ENCODE results near the gene GH1. TPM values are rescaled to one million over a fixed set of nuclear protein-coding genes. Genes with fewer than 3 reads are reported as not detected.

GH1 gene
- total RNA-seq, 1 experiment from 2014 or later = not detected

DNA sequence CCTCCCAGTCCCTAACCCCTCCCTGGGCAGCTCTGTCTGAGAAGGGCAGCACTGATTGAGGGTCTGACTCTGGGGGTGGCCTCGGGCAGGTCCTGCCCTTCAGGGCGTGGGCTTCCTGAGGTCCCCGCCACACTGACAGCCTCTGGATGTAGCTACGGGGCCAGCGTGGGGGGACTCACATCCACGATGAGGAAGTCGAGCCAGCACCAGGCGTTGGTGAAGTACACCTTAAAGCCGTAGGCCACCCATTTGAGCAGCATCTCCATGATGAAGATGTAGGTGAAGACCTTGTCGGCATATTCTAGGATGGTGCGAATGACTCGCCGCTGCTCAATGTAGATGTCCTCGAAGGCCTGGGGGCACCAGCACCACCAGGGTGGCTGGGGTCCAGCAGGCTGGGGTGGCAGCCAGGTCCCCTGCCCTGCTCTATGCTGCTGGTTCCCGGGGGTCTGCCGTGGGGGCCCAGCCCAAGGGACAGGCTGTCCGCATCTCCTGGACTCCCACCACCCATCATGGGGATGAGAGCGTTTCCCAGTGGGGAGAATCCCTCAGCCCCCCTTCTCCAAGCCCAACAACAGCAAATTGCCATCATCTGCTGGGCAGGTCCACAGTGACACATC, 29.2 kb upstream of the GH1 start:
- no peaks in the 10 kb centered on the region for H3K9me3 ChIP-seq

DNA sequence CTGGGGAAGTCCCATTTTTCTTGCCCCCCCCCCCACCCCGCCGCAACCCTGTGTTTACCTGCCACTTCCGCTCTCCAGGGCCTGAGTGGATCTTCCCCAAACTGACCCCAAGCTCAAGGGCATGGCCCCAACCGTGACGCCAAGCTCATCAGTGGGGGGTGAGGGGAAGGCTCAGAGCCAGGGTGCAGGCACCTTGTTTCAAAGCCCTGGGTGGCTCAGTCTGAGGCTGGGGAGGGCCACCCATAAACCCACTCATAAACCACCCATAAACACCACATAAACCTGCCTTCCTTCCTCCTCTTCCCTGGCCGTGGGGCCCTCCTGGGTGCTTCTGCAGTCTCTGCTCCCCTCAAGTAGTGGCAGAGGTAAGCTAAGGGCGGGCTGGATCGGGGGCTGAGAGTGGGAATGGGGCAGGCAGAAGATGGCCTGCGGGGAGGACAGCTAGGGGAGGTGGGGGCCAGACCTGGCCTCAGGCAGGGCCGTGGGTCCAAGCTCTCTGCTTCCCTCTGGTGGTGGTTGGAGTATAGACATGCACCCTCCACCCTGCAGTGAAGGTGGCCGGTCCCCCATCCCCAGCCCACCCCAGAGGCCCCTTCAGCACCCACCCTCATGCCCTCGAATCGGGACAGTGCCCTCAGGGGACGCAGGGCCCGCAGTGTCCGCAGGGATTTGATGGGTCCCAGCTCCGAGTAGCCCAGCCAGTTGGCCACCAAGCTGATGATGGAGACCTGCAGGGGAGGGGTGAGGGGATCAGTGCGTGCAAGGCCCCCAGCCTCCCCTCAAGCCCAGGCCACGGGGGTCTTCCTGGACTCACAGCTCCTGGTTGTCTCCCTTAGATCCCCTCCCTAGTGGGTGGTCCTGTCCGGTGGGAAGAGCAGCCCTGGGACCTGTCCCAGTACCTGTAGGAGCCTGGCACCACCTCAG, 28.1 kb upstream of the GH1 start:
- Histone ChIP-seq H3K9me3 (no peaks in the 10 kb centered on the region), H3K36me3 (no peaks in the 10 kb centered on the region), H3K4me3 (no peak overlapping the region), H3K27me3 (no peaks in the 10 kb centered on the region)
- peak; percentile 44 for DNase-seq

More for the DNA sequence above, 29.2 kb upstream of the GH1 start:
- no peak for DNase-seq
- H3K27me3 ChIP-seq = no peaks in the 10 kb centered on the region
- no peaks in the 10 kb centered on the region for H3K36me3 ChIP-seq
- no peak overlapping the region for H3K4me3 ChIP-seq

DNA sequence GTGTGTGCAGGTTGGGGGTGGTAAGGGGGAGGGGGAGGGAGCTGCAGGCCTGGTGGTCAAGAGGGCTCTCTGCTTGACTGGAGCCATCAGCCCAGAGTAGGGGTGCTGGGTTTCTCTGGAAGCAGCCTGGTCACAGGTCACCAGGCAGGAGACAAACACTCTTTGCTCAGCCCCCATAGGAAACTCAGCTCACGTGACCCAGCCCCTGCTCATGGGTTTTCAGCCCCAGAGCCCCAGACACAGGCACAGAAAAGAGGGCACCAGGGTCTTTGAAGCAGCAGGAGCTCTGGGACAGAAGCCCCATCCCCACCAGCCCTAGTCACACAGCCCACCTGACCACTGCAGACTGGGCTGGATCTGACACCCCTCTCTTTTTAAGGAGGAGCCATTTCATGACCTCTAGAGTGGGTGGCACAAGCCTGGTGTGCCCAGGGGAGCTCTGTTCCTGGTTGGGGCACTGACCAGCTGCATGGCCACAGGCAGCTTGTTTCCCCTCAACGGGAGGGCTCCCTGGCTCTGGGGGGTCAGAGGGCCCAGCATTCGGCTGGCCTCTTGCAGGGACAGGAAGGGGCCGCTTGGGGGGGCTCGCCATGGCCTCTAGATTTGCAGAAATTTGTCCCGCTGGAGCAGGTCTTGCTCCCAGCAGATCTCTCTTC, 27.3 kb upstream of the GH1 start:
- no peaks in the 10 kb centered on the region for H3K36me3 ChIP-seq
- no peaks in the 10 kb centered on the region for H3K27me3 ChIP-seq
- no peak for DNase-seq
- no peak overlapping the region for H3K4me3 ChIP-seq
- H3K9me3 ChIP-seq = no peaks in the 10 kb centered on the region

DNA sequence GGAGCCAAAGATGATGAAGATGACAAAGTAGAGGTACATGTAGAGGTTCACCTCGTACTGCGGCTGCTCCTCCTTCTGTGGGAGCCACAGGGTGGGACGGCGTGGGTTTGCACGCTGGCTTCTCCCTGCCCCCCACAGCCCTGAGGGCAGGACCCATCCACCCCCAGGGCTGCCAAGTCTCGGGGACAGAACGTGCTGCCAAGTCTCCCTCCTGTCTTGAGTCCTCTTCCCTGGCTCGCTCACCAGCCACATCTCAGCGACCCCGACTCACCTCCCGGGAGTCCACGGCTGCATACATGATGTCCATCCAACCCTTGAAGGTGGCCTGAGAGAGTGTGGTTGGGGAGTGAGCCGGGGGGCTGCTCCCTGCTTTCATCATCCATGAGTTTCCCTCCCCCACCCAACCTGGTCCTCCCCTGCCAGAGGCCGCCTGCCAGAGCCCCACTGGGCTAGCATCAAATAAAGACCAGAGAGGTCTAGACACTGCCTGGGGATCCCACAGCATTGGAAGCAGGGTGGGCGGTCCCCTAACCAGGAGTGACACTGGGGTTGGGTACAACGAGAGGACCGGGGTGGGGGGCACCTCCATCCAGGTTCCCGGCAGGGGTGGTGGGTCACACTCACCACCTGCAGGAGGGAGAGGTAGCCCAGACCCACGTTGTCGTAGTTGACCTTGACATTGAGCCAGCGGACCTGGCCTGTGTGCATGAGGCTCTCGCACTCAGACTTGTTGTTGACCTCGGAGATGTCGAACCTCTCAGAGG, 26.3 kb upstream of the GH1 start:
- H3K27me3 ChIP-seq = no peaks in the 10 kb centered on the region
- H3K4me3 ChIP-seq = no peak overlapping the region
- H3K36me3 ChIP-seq = no peaks in the 10 kb centered on the region
- DNase-seq = no peak
- H3K9me3 ChIP-seq = no peaks in the 10 kb centered on the region

DNA sequence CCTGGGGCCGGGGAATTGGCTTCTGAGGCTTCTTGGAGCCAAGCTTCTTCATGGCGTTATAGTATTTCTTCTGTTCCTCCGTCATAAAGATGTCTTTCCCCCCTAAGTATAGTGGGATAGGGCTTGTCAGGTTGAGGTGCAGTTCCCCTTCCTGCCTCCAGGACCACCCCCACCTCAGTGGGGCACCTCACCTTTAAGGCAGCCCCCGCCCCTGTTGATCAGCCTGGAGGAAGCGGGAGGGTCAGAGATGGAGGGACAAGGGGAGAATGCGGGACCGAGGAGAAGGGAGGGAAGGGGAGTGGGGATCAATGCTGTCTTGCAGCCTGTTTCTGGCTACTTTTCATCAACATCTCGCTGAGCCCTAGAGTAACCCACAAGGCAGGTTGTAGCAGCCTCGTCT, 25.1 kb upstream of the GH1 start:
- H3K4me3 ChIP-seq = no peak overlapping the region
- no peaks in the 10 kb centered on the region for H3K36me3 ChIP-seq
- no peaks in the 10 kb centered on the region for H3K27me3 ChIP-seq
- H3K9me3 ChIP-seq = no peaks in the 10 kb centered on the region
- no peak for DNase-seq

DNA sequence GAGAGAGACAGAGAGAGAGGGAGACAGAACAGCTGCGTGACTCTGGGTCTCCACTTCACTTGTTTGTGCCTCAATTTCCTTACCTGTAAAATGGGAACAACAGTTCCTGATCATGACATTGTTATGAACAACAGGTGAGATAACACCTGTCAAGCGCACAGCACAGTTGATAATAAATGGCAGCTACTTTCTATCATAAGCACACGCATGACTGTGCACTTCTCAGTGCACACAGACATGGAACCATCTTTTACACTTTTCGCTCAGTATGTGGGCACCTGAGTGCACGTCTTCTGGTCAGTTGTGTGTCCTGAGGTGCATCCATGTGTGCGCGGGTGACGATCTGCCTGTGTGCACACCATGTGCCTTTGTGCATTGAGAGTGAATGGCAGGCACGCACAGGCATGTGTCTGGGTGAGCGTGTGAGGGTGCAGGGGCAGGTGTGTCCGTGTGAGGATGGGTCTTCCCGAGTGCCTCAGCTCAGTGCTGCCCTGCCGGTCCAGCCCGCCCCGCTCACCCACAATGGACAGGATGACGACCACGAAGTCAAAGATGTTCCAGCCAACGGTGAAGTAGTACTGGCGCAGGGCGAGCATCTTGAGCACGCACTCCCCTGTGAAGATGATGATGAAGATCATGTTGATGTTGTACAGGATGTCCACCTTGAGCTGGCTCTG, 23.8 kb upstream of the GH1 start:
- H3K36me3 ChIP-seq = no peaks in the 10 kb centered on the region
- H3K9me3 ChIP-seq = no peaks in the 10 kb centered on the region
- no peaks in the 10 kb centered on the region for H3K27me3 ChIP-seq
- no peak overlapping the region for H3K4me3 ChIP-seq
- no peak for DNase-seq

DNA sequence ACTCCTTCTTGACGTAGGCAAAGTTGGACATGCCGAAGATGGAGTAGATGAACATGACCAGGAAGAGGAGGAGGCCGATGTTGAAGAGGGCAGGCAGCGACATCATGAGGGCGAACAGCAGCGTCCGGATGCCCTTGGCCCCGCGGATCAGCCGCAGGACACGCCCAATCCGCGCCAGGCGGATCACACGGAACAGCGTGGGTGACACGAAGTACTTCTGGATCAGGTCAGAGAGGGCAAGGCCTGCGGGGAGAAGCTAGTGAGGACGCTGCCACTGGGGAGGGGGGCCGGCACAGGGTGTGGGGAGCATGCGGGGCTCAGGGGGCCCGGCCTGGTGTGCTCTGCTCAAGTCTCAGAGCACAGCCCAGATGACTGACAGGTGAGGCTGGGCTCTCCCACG, 23.1 kb upstream of the GH1 start:
- H3K27me3 ChIP-seq = no peaks in the 10 kb centered on the region
- no peak overlapping the region for H3K4me3 ChIP-seq
- no peak for DNase-seq
- no peaks in the 10 kb centered on the region for H3K36me3 ChIP-seq
- H3K9me3 ChIP-seq = no peaks in the 10 kb centered on the region

DNA sequence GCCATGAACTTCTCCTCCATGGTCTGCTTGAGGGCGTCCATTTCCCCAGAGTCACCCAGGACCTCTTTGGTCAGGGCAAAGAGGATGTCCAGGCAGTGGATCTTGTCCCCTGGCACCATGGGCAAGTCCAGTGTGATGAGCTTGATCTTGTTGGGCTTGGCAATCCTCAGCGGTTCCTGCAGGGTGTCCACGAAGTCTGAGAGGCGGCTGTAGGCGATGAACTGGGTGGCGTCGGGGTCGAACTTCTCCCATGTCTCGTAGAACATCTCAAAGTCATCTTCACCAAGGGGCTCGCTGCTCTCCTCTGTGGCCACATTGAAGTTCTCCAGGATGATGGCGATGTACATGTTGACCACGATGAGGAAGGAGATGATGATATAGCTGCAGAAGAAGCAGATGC, 22.5 kb upstream of the GH1 start:
- no peaks in the 10 kb centered on the region for H3K9me3 ChIP-seq
- no peak for DNase-seq
- no peak overlapping the region for H3K4me3 ChIP-seq
- no peaks in the 10 kb centered on the region for H3K36me3 ChIP-seq
- H3K27me3 ChIP-seq = no peaks in the 10 kb centered on the region; the same call in 1 of the 2 replicates

DNA sequence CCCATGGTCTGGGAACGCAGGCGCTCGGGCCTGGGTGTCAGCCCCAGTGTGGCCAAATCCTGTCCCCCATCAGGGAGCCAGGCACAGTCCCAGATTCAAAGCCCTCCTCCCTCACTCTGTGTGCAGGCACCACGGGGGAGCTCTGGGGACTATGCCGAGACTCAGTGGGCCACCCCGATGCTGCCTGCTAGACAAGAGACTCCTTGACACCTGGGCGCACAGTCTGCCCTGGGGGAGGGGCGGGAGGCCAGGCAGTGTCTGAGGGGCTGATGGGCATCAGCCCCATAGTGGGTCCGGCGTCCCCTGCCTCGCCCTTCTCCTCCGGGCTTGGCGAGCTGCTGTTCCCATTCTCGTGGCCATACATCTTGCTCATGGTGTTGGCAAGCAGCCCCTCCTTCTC, 21.9 kb upstream of the GH1 start:
- H3K9me3 ChIP-seq = no peaks in the 10 kb centered on the region
- H3K36me3 ChIP-seq = no peaks in the 10 kb centered on the region
- no peak for DNase-seq
- no peak overlapping the region for H3K4me3 ChIP-seq
- H3K27me3 ChIP-seq = no peaks in the 10 kb centered on the region; the same call in 1 of the 2 replicates

DNA sequence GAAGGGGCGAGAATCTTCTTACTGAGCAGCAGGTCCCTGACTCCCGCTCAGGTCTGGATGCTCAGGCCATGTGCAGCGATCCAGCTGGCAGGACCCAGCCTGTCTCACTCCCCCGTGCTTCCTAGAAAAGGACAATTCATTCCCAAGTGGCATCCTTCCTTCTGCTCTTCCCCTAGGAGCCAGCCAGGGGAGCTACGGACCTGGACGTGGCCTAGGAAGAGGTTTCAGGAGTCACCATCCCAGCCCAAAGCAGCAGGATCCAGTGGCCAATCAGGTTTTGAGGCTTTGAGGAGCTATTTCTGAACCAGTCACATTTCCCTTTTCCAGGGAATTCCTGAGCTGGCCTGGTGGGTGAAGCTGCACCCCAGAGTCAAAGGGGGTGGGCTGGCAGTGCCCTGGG, 21.2 kb upstream of the GH1 start:
- Histone ChIP-seq H3K36me3 (no peaks in the 10 kb centered on the region), H3K9me3 (no peaks in the 10 kb centered on the region), H3K27me3 (no peaks in the 10 kb centered on the region; the same call in 1 of the 2 replicates), H3K4me3 (no peak overlapping the region)
- no peak for DNase-seq

DNA sequence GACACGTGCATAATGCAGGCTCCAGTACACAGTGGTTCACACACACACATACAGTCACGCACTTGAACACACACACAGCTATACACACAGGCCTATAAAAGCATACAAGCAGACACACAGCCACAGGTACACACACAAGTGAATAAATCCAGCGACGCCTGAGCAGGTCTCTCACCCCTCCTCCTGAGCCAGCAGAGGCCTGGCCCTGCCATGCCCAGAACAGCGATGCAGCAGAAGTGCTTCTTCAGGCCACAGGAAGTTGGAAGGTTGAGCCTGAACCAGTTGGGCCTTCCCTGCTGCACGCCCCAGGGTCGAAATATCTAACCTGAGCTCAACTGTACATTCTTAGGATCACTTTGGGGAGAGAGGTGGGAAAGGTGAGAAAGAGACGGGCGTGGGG, 20.8 kb upstream of the GH1 start:
- Histone ChIP-seq H3K36me3 (no peaks in the 10 kb centered on the region), H3K9me3 (no peaks in the 10 kb centered on the region), H3K27me3 (no peaks in the 10 kb centered on the region; the same call in 1 of the 2 replicates), H3K4me3 (no peak overlapping the region)
- DNase-seq = no peak

DNA sequence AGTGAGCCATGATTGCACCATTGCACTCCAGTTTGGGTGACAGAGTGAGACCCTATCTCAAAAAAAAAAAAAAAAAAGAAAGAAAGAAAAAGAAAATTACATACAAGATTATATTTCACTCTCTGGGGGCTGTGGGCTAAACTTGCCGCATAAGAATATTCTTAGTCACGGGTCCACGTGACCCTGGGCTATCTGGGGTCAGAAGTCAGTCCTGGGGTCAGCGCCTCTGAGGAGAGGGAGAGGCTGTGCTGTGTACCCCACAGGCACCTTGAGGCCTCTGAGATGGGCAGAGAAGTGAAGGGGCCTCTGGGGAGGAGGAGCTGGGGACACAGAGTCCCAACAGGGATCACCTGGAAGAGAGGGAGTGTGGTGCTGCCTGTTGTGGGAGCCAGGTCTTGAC, 19.3 kb upstream of the GH1 start:
- H3K9me3 ChIP-seq = no peaks in the 10 kb centered on the region
- no peaks in the 10 kb centered on the region for H3K36me3 ChIP-seq
- H3K27me3 ChIP-seq = no peaks in the 10 kb centered on the region; the same call in 1 of the 2 replicates
- no peak for DNase-seq
- no peak overlapping the region for H3K4me3 ChIP-seq

DNA sequence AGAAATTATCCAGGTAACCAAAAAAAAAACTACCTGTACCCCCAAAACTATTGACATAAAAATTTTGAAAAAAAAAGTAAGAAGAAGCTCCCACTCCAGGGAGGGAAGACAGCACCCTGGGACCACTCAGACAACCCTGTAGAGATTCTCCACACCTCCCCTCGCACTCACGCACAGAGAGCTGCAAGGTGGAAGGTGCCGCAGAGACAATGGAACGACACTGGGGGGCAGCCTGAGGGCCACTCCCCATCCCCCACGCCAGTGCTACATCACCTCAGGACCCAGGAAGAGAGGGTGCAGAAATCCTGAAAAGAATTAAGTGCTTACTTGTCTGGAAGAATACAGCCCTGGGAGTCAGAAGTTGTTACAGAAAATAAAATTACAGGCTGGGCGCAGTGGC, 18.7 kb upstream of the GH1 start:
- H3K4me3 ChIP-seq = no peak overlapping the region
- no peaks in the 10 kb centered on the region; the same call in 1 of the 2 replicates for H3K27me3 ChIP-seq
- no peaks in the 10 kb centered on the region for H3K9me3 ChIP-seq
- H3K36me3 ChIP-seq = no peaks in the 10 kb centered on the region
- no peak for DNase-seq

DNA sequence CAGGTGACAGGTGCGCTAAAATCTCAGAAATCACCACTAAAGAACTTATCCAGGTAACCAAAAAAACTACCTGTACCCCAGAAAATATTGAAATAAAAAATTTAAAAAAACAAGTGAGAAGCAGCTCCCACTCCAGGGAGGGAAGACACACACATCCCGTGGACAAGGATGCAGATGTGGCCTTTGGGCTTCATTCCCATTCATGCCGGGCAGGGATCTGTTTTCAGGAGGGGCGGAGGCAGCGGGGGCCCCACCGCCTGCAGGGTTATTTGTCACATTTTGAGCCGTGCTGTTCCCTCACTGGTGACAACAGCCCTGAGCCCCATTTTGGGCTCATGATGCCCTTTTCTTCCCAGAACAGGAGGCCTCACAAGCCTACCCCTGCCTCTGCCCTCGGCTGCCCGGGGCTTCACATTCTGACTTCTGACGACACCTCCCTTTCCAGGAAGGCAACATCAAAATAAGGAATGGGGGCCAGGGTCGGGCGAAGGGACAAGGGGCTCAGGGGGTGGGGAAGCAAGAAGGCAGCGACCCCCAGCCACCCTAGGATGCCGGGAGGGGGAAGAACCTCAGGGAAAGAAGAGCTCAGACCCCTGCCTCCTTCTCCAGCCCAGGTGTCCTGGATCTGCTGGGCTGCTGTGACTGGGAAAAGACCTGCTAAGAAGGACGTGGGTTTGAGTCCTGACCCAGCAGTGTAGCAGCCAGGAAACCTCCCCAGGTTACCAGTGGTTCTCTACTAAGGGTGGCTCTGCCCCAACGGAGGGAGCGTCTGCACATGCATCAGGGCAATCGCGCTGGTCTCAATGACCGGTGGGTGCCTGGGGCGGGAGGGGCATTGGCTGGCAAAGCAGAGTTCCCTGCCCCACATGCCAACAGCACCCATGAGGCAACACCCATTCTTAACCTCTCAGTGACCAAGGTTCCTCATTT, 15.8 kb upstream of the GH1 start:
- no peaks in the 10 kb centered on the region; the same call in 1 of the 2 replicates for H3K27me3 ChIP-seq
- no peak for DNase-seq
- H3K4me3 ChIP-seq = no peak overlapping the region
- no peaks in the 10 kb centered on the region for H3K9me3 ChIP-seq
- H3K36me3 ChIP-seq = no peaks in the 10 kb centered on the region

DNA sequence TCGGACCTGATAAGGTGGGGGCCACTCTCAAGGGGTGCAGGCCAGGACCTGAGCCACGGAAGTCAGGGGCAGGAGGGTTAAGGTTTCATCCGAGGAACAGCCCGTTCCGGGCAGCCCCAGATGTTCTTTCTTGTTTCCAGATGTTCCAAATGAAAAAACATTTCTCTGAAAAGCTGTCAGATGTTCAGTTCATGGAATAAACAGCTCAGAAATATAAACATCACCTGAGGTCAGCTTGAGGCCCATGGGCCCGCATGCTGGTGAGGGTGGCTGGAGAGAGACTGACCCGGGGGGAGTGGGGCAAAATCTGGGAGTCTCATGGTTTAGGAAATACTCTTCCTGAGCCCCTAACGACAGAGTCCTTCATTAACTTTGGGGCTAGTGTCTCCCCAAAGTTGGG, 15.0 kb upstream of the GH1 start:
- no peaks in the 10 kb centered on the region for H3K9me3 ChIP-seq
- H3K27me3 ChIP-seq = no peaks in the 10 kb centered on the region; the same call in 1 of the 2 replicates
- DNase-seq = no peak
- H3K4me3 ChIP-seq = no peak overlapping the region
- H3K36me3 ChIP-seq = no peaks in the 10 kb centered on the region
